Measurements from ENCODE around the gene ACO1.

The ACO1 gene

DNA sequence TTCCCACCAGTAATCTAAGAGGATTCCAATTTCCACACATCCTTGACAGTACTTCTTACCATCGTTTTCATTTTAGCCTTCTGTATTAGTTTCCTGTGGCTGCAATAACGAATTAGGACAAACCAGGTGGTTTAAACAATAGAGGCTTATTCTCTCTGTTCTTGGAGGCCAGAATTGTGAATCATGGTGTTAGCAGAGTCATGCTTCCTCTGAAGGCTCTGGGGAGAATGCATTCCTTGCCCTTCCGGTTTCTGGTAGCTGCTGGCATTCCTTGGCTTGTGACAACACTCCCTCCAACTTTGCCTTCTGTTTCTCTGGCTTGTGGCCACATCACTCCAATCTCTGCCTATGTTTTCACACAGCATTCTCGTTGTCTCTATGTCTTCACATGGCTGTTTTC lies 118.0 kb downstream of the ACO1 start:
- H3K9ac ChIP-seq (ENCODE audit: low read depth, low read length): no peak overlapping the region
- no peaks in the 10 kb centered on the region for H3K9me3 ChIP-seq (replicated peaks; ENCODE audit: low read length)
- peaks cover 22% of the 10 kb centered on the region for H3K4me1 ChIP-seq (ENCODE audit: control insufficient read depth, insufficient read depth, low read length)
- H3K36me3 ChIP-seq (ENCODE audit: insufficient read depth, low read length): peaks cover 5% of the 10 kb centered on the region
- H3K4me2 ChIP-seq (ENCODE audit: low read length): no peak overlapping the region
- H3K27me3 ChIP-seq (ENCODE audit: control insufficient read depth, insufficient read depth, low read length): no peaks in the 10 kb centered on the region
- no peak overlapping the region for H3K4me3 ChIP-seq (ENCODE audit: low read length)

DNA sequence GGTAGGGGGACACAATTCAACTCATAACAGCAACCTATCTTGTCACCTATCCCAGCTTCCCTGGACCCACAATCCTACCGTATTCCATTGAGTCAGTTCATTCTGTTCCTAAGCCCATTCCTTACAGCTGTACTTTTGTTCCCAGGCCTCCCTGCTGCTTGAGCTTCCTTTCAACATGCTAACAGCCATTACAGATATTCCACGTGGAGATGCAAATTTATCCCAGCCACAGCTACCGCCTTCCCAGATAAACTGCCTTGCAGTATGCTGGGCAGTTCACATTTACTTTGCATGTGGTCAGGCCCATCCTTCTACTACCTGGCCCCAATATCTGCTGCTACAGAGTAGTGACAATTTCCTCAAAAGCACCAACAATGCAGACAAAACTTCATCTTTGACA lies 118.6 kb downstream of the ACO1 start:
- Histone ChIP-seq H3K36me3 (ENCODE audit: insufficient read depth, low read length) (peaks cover 3% of the 10 kb centered on the region), H3K9ac (ENCODE audit: low read depth, low read length) (no peak overlapping the region), H3K9me3 (replicated peaks; ENCODE audit: low read length) (no peaks in the 10 kb centered on the region), H3K4me3 (ENCODE audit: low read length) (no peak overlapping the region), H3K27me3 (ENCODE audit: control insufficient read depth, insufficient read depth, low read length) (no peaks in the 10 kb centered on the region), H3K4me2 (ENCODE audit: low read length) (no peak overlapping the region), H3K4me1 (ENCODE audit: control insufficient read depth, insufficient read depth, low read length) (peaks cover 22% of the 10 kb centered on the region)

Data from skeletal muscle satellite cell (primary cell).